Activated naive CD4-positive, alpha-beta T cell treated with anti-CD3 and anti-CD28 coated beads, Interleukin-2, amount 50 U/mL, for 16 hours (primary cell): ENCODE results near the gene C20orf144.

Experiments
- DNase-seq: peaks from one replicate; pipeline ENCODE4 v3.0.0-alpha.2; 2020

Gene C20orf144

GRCh38 chr20:33650111-33650752 lies 11.9 kb upstream of the C20orf144 start:
- no peak for DNase-seq

- no peak for DNase-seq
Observed at GRCh38 chr20:33650753-33651561, 11.2 kb upstream of the C20orf144 start.

- no peak for DNase-seq
Observed at GRCh38 chr20:33651562-33652048, 10.5 kb upstream of the C20orf144 start.

GRCh38 chr20:33653218-33653899 lies 8.8 kb upstream of the C20orf144 start:
- peak; percentile 33 for DNase-seq

- DNase-seq: peak; percentile 6
Observed at GRCh38 chr20:33653900-33654596, 8.1 kb upstream of the C20orf144 start.

GRCh38 chr20:33654680-33655161 lies 7.4 kb upstream of the C20orf144 start:
- DNase-seq: peak; percentile 6

GRCh38 chr20:33655164-33655563 lies 7.0 kb upstream of the C20orf144 start:
- DNase-seq: peak; percentile 4

GRCh38 chr20:33656010-33656782 lies 5.9 kb upstream of the C20orf144 start:
- DNase-seq: no peak

- DNase-seq: no peak
Observed at GRCh38 chr20:33656783-33657703, 5.1 kb upstream of the C20orf144 start.

GRCh38 chr20:33657704-33658095 lies 4.4 kb upstream of the C20orf144 start:
- DNase-seq: no peak

GRCh38 chr20:33658510-33658909 lies 3.6 kb upstream of the C20orf144 start:
- DNase-seq: no peak

GRCh38 chr20:33658929-33659328 lies 3.2 kb upstream of the C20orf144 start:
- DNase-seq: no peak

GRCh38 chr20:33659341-33660034 lies 2.6 kb upstream of the C20orf144 start:
- DNase-seq: no peak

GRCh38 chr20:33660035-33660684 lies 2.0 kb upstream of the C20orf144 start:
- DNase-seq: no peak

- DNase-seq: no peak
Observed at GRCh38 chr20:33660685-33661058, 1.5 kb upstream of the C20orf144 start.

GRCh38 chr20:33663161-33664084 lies 1.3 kb downstream of the C20orf144 start:
- DNase-seq: peak; percentile 88

- DNase-seq: no peak
Observed at GRCh38 chr20:33664085-33664761, 2.1 kb downstream of the C20orf144 start.

GRCh38 chr20:33664762-33665144 lies 2.6 kb downstream of the C20orf144 start:
- no peak for DNase-seq
